Liver (tissue), 9 donors: ENCODE data around the gene GAL3ST3. TPM values are rescaled to one million over a fixed set of nuclear protein-coding genes. Genes with fewer than 3 reads are reported as not detected.

Source experiments
- DNase-seq: peaks from one replicate; pipeline ENCODE4 v3.0.0-alpha.2; 2017; ENCODE audit warnings: low spot score
- H3K27ac ChIP-seq, 2 donors: one replicate each; pipeline ENCODE4 v1.7.0; 2013; ENCODE audit warnings: inconsistent platforms in 2 of 2, low read length in 2 of 2, control low read depth in 1 of 2, low read depth in 1 of 2, mild to moderate bottlenecking in 1 of 2
- H3K27me3 ChIP-seq, 4 donors: one replicate each; pipeline versions ENCODE4 v1.6.1 to v1.7.0; 2013; ENCODE audit warnings: low read length in 3 of 4, inconsistent platforms in 1 of 4, mild to moderate bottlenecking in 1 of 4, moderate library complexity in 1 of 4; ENCODE audit not compliant: control insufficient read depth in 4 of 4, insufficient read depth in 4 of 4
- H3K36me3 ChIP-seq, 4 donors: one replicate each; pipeline versions ENCODE4 v1.6.1 to v1.7.0; 2013; ENCODE audit warnings: low read length in 3 of 4, mild to moderate bottlenecking in 3 of 4, low read depth in 1 of 4, moderate library complexity in 1 of 4; ENCODE audit not compliant: control insufficient read depth in 4 of 4, insufficient read depth in 3 of 4
- H3K4me1 ChIP-seq, 4 donors: one replicate each; pipeline versions ENCODE4 v1.6.1 to v1.7.0; 2013; ENCODE audit warnings: low read length in 3 of 4, mild to moderate bottlenecking in 3 of 4, moderate library complexity in 1 of 4; ENCODE audit not compliant: control insufficient read depth in 4 of 4, insufficient read depth in 4 of 4
- H3K4me3 ChIP-seq, 3 donors: one replicate each; pipeline versions ENCODE4 v1.6.1 to v1.7.0; 2013; ENCODE audit warnings: low read length in 3 of 3, control low read depth in 1 of 3, low read depth in 1 of 3, mild to moderate bottlenecking in 1 of 3
- H3K9ac ChIP-seq, 2 donors: one replicate each; pipeline ENCODE4 v1.7.0; 2013; ENCODE audit warnings: low read length in 2 of 2, mild to moderate bottlenecking in 2 of 2, moderate library complexity in 2 of 2, control low read depth in 1 of 2, low read depth in 1 of 2
- H3K9me3 ChIP-seq, 4 donors: one replicate each; pipeline versions ENCODE4 v1.6.1 to v1.7.0; 2013; ENCODE audit warnings: low read length in 3 of 4; ENCODE audit not compliant: control insufficient read depth in 4 of 4
- CTCF ChIP-seq: fragments of 150-350 bp; IDR thresholded peaks from 2 replicates; pipeline ENCODE4 v1.5.1; 2017; ENCODE audit warnings: improper control_type of control experiment, low read depth, low read length; ENCODE audit not compliant: missing input control
- FOXA1 ChIP-seq: IDR thresholded peaks from 2 replicates; pipeline ENCODE4 v1.6.1; 2016; ENCODE audit warnings: antibody characterized with exemption
- FOXA2 ChIP-seq: IDR thresholded peaks from 2 replicates; pipeline ENCODE4 v1.6.1; 2016; ENCODE audit warnings: antibody characterized with exemption
- JUND ChIP-seq, 2 donors: IDR thresholded peaks; 2 replicates each; pipeline ENCODE4 v1.6.1; 2016; ENCODE audit warnings: antibody characterized with exemption in 2 of 2
- MAX ChIP-seq: IDR thresholded peaks from 2 replicates; pipeline ENCODE4 v1.6.1; 2016; ENCODE audit warnings: antibody characterized with exemption
- REST ChIP-seq: IDR thresholded peaks from 2 replicates; pipeline ENCODE4 v1.6.1; 2016; ENCODE audit warnings: antibody characterized with exemption, mild to moderate bottlenecking
- RXRA ChIP-seq, 2 donors: IDR thresholded peaks; 2 replicates each; pipeline ENCODE4 v1.6.1; 2017 to 2018; ENCODE audit warnings: antibody characterized with exemption in 2 of 2, mild to moderate bottlenecking in 1 of 2
- TAF1 ChIP-seq: conservative IDR thresholded peaks from 2 replicates; pipeline ENCODE4 v1.6.1; 2016; ENCODE audit warnings: antibody characterized with exemption, mild to moderate bottlenecking
- YY1 ChIP-seq: IDR thresholded peaks from 2 replicates; pipeline ENCODE4 v1.6.1; 2016; ENCODE audit warnings: antibody characterized with exemption, mild to moderate bottlenecking
- ZBTB33 ChIP-seq: IDR thresholded peaks from 2 replicates; pipeline ENCODE4 v1.6.1; 2016; ENCODE audit warnings: antibody characterized with exemption
- WGBS: extraction: QIAGEN DNeasy Blood & Tissue Kit; methylation state at CpG from one replicate; pipeline ENCODE4 v1.1.7; 2013; 5-methylcytosine and 5-hydroxymethylcytosine counted together
- polyA plus RNA-seq, 2 donors: library from polyadenylated mRNA; stranded (reverse) in 1 of 2; unstranded in 1 of 2; fragments of 200-250 nt in 1 of 2; fragments of >200 nt in 1 of 2; fragmentation: Nextera tagmentation in 1 of 2; extraction: Ambion mirVana in 1 of 2; gene quantifications; one replicate each; pipeline versions ENCODE4 v1.2.1 to v1.2.3, GENCODE V29; 2013 to 2015
- total RNA-seq, 2 donors: library from RNA; depleted of rRNA; stranded (reverse); fragments of >200 nt; gene quantifications; one replicate each; pipeline ENCODE4 v1.2.3, GENCODE V29; 2014
- donor health status: healthy.
- donor health status: healthy.
- donor health status: healthy.
- donor health status: healthy.
- donor health status: healthy.

GAL3ST3 gene
- total and polyA plus RNA-seq, 4 donors, result not detected

GRCh38 chr11:66007201-66007634 lies 41.7 kb downstream of the GAL3ST3 start:
- no peak overlapping the region for H3K9ac ChIP-seq
- no peaks in the 10 kb centered on the region for H3K9me3 ChIP-seq
- peaks cover 0 to 8% (median 3%) of the 10 kb centered on the region in 4 donors for H3K36me3 ChIP-seq
- WGBS, result 63% methylated on average over 5 of the region's 5 CpGs
- TF ChIP-seq ZBTB33 (no peak), YY1 (no peak), RXRA (IDR thresholded peaks at IDR 0.05) (no peak), TAF1 (no peak), CTCF (no peak), FOXA1 (no peak)
- H3K27ac ChIP-seq, result no peak overlapping the region
- no peak for DNase-seq
- H3K4me1 ChIP-seq, result peaks cover 4 to 13% (median 12%) of the 10 kb centered on the region in 4 donors
- H3K4me3 ChIP-seq, result no peak overlapping the region
- H3K27me3 ChIP-seq, result peaks cover 0 to 5% (median 0%) of the 10 kb centered on the region in 4 donors

GRCh38 chr11:66006891-66007176 lies 42.1 kb downstream of the GAL3ST3 start:
- TF ChIP-seq RXRA (IDR thresholded peaks at IDR 0.05) (no peak), MAX (no peak), ZBTB33 (no peak), REST (no peak), JUND (IDR thresholded peaks at IDR 0.05) (no peak), TAF1 (no peak), FOXA2 (no peak)
- peaks cover 4 to 13% (median 12%) of the 10 kb centered on the region in 4 donors for H3K4me1 ChIP-seq
- H3K4me3 ChIP-seq, result no peak overlapping the region
- no peak overlapping the region for H3K27ac ChIP-seq
- no peaks in the 10 kb centered on the region for H3K9me3 ChIP-seq
- peaks cover 0 to 8% (median 3%) of the 10 kb centered on the region in 4 donors for H3K36me3 ChIP-seq
- no peak for DNase-seq
- WGBS, result 86% methylated on average over 4 of the region's 4 CpGs
- no peak overlapping the region for H3K9ac ChIP-seq
- peaks cover 0 to 5% (median 0%) of the 10 kb centered on the region in 4 donors for H3K27me3 ChIP-seq
